Panc1 (cell line): Measurements from ENCODE around the gene SKP1. TPM values are rescaled to one million over a fixed set of nuclear protein-coding genes. Genes with fewer than 3 reads are reported as not detected.

Experiments
- ATAC-seq: fragments of 200-7000 bp; cut with Tn5 transposase; 2 replicates; pipeline ENCODE4 v1.9.1; 2020; ENCODE audit warnings: mild to moderate bottlenecking, moderate library complexity
- BruUV-seq: library from RNA; stranded (reverse); fragments of 400-500 nt; replicated peaks from 2 replicates; lab custom pipeline; 2021; lab: Mats Ljungman, UMichigan
- CTCF ChIA-PET: fragments of 300-600 bp; sonication (Branson Sonifier 250); formaldehyde crosslinking; loops from one replicate; lab custom pipeline; 2022; ENCODE audit warnings: antibody characterized with exemption; lab: Charles Lee
- POLR2A ChIA-PET: fragments of 300-600 bp; sonication (Branson Sonifier 250); formaldehyde crosslinking; loops from one replicate; lab custom pipeline; 2022; ENCODE audit warnings: antibody characterized with exemption; lab: Charles Lee
- DNase-seq: peaks from one replicate; pipeline ENCODE4 v3.0.0-alpha.2; 2010; ENCODE audit warnings: low read depth, low spot score
- H3K27ac ChIP-seq: 2 replicates; pipeline ENCODE4 v1.5.1; 2011; ENCODE audit warnings: mild to moderate bottlenecking, low read length, inconsistent platforms
- H3K27me3 ChIP-seq: fragments of 200-500 bp; sonication (Bioruptor generic); 2 replicates; pipeline ENCODE4 v1.6.0; 2014; ENCODE audit warnings: low read length, inconsistent platforms; ENCODE audit not compliant: control insufficient read depth, insufficient read depth
- H3K36me3 ChIP-seq: fragments of 200-500 bp; sonication (Bioruptor generic); 2 replicates; pipeline ENCODE4 v1.5.1; 2014; ENCODE audit warnings: inconsistent platforms, mild to moderate bottlenecking, low read length, moderate library complexity; ENCODE audit not compliant: control insufficient read depth, insufficient read depth
- H3K4me1 ChIP-seq: 2 replicates; pipeline ENCODE4 v1.5.1; 2011; ENCODE audit warnings: inconsistent platforms, mild to moderate bottlenecking, low read length, moderate library complexity; ENCODE audit not compliant: control insufficient read depth, insufficient read depth
- H3K4me3 ChIP-seq, 2 experiments: 2 replicates each; pipeline ENCODE4 v1.5.1; 2011 to 2012; ENCODE audit warnings: low read depth in 2 of 2, low read length in 2 of 2, mild to moderate bottlenecking in 2 of 2, inconsistent platforms in 1 of 2, moderate library complexity in 1 of 2
- H3K9me3 ChIP-seq: fragments of 200-500 bp; sonication (Bioruptor generic); 2 replicates; pipeline ENCODE4 v1.5.1; 2014; ENCODE audit warnings: low read depth, mild to moderate bottlenecking, inconsistent platforms, low read length, moderate library complexity; ENCODE audit not compliant: control insufficient read depth, insufficient read depth
- POLR2AphosphoS5 ChIP-seq: IDR thresholded peaks from 2 replicates; pipeline ENCODE4 v1.6.1; 2012; ENCODE audit warnings: mild to moderate bottlenecking, low read depth, low read length, moderate library complexity
- SIN3A ChIP-seq: IDR thresholded peaks from 2 replicates; pipeline ENCODE4 v1.6.1; 2012; ENCODE audit warnings: low read depth, mild to moderate bottlenecking, low read length, moderate library complexity, borderline replicate concordance; ENCODE audit not compliant: insufficient read depth
- TCF7L2 ChIP-seq: IDR thresholded peaks from 2 replicates; pipeline ENCODE4 v1.6.1; 2011; ENCODE audit warnings: mild to moderate bottlenecking, low read depth, low read length, inconsistent platforms
- in situ Hi-C: cut with HindIII; loops from 2 replicates; pipeline ENCODE4 v1.10.0; 2016; ENCODE audit warnings: low sequenced_read_pairs, low pct_unique_long_range_greater_than_20kb
- intact Hi-C: fragments of 100-400 bp; cut with micrococcal nuclease; formaldehyde crosslinking; loops from one replicate; pipeline ENCODE4 v1.10.0; 2022; ENCODE audit not compliant: unreplicated experiment
- total RNA-seq: library from RNA; stranded (reverse); gene quantifications from one replicate; pipeline ENCODE4 v1.2.1, GENCODE V29; 2021; ENCODE audit not compliant: unreplicated experiment
- TF ChIP-seq, protein P1 (sequence below), 2 experiments: IDR thresholded peaks; 2 replicates each; pipeline ENCODE4 v1.6.1; 2011 to 2012; ENCODE audit warnings: low read depth in 2 of 2, control low read depth in 1 of 2, low read length in 1 of 2, mild to moderate bottlenecking in 1 of 2, moderate library complexity in 1 of 2; ENCODE audit not compliant: insufficient read depth in 1 of 2
- TF ChIP-seq, protein P2 (sequence below): fragments of 450-650 bp; IDR thresholded peaks from 2 replicates; pipeline ENCODE4 v1.5.1; 2017; ENCODE audit warnings: mild to moderate bottlenecking

SKP1 gene
- total RNA-seq, 1 experiment from 2014 or later, result 301 TPM

DNA sequence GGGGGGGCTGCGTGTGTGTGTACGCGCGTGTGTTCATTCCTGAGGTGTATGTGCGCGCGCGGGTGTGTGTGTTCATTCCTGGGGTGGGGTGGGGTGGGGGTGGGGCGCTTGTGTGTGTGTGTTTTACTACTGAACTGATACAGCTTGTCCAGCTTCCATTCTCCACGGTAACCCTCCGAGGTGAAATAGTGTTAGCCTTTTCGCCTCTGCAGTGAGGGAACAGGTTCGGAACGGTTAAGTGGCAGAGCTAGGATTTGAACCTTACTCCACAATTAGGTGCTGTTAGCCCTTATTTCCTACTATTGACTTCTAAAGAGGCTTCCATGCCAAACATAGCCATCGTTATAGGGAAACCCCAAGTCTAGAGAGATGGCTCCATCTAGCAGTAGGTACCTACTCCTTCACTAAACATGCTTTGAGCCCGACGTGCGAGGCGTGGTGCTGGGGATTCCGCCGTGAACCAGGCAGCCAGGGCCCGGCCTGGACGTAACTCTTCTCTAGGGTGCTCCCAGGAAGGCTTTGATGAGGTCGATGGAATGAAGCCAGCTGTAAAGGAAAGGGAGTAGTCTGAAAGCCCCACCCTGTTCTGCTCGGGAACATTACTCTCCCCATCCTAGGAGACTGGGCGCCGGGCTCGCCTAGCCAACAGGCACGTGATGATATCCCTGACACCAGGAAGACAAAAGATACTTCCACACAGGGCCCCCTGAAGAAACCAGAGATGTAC lies 782 bp upstream of the SKP1 start:
- H3K27me3 ChIP-seq, result no peaks in the 10 kb centered on the region
- BruUV-seq, result TSS peak; percentile 98
- intact Hi-C loops, result no loop called here

DNA sequence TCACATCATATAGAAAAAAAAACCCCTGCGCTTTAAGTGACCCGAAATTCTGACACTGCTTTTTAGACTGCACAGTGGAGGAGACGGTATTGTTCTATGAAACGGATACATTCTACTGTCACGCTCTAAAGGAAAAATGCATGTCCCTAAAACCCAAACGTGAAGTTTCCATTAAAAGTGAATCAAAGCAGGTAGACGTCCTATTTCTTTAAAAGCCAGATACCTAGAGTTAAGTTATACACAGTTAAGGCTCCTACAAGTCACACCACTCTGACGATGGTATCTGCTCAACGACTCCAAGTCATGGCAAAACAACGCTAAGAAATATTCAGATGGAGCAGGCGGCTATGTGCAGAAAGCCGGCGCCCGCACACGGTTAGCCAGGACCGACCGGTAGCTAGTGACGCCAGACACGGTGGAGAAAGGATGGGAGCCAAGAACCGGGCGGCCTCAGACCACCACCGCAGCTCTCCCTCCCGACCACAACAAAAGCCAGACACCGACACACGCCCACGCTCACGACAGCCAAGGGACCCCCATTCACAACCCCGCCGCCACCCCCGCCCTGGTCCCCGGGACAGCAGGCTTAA lies 734 bp downstream of the SKP1 start:
- ChIA-PET CTCF (no interaction called here), POLR2A (interaction anchor here (0.8 kb wide), 1 partner anchor 47 kb away, joined by 3 read pairs; no protein-coding TSS in a partner anchor)
- peaks cover 21% of the 10 kb centered on the region for H3K36me3 ChIP-seq
- H3K27ac ChIP-seq, result peak overlapping the region; percentile 85
- no TSS peak for BruUV-seq
- H3K4me1 ChIP-seq, result peaks cover 22% of the 10 kb centered on the region
- peak; percentile 37 for ATAC-seq
- H3K27me3 ChIP-seq, result no peaks in the 10 kb centered on the region
- H3K9me3 ChIP-seq, result no peaks in the 10 kb centered on the region
- TF ChIP-seq, protein P1, sequence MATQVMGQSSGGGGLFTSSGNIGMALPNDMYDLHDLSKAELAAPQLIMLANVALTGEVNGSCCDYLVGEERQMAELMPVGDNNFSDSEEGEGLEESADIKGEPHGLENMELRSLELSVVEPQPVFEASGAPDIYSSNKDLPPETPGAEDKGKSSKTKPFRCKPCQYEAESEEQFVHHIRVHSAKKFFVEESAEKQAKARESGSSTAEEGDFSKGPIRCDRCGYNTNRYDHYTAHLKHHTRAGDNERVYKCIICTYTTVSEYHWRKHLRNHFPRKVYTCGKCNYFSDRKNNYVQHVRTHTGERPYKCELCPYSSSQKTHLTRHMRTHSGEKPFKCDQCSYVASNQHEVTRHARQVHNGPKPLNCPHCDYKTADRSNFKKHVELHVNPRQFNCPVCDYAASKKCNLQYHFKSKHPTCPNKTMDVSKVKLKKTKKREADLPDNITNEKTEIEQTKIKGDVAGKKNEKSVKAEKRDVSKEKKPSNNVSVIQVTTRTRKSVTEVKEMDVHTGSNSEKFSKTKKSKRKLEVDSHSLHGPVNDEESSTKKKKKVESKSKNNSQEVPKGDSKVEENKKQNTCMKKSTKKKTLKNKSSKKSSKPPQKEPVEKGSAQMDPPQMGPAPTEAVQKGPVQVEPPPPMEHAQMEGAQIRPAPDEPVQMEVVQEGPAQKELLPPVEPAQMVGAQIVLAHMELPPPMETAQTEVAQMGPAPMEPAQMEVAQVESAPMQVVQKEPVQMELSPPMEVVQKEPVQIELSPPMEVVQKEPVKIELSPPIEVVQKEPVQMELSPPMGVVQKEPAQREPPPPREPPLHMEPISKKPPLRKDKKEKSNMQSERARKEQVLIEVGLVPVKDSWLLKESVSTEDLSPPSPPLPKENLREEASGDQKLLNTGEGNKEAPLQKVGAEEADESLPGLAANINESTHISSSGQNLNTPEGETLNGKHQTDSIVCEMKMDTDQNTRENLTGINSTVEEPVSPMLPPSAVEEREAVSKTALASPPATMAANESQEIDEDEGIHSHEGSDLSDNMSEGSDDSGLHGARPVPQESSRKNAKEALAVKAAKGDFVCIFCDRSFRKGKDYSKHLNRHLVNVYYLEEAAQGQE (IDR thresholded peaks at IDR 0.05; ENCODE audit: insufficient read depth in 1 of 2, low read depth in 2 of 2, low read length in 1 of 2), result no peak
- TF ChIP-seq TCF7L2 (no peak), SIN3A (no peak), POLR2AphosphoS5 (no peak)
- TF ChIP-seq, protein P2, sequence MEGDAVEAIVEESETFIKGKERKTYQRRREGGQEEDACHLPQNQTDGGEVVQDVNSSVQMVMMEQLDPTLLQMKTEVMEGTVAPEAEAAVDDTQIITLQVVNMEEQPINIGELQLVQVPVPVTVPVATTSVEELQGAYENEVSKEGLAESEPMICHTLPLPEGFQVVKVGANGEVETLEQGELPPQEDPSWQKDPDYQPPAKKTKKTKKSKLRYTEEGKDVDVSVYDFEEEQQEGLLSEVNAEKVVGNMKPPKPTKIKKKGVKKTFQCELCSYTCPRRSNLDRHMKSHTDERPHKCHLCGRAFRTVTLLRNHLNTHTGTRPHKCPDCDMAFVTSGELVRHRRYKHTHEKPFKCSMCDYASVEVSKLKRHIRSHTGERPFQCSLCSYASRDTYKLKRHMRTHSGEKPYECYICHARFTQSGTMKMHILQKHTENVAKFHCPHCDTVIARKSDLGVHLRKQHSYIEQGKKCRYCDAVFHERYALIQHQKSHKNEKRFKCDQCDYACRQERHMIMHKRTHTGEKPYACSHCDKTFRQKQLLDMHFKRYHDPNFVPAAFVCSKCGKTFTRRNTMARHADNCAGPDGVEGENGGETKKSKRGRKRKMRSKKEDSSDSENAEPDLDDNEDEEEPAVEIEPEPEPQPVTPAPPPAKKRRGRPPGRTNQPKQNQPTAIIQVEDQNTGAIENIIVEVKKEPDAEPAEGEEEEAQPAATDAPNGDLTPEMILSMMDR, result no peak
- intact Hi-C loops (no loop called here), in situ Hi-C loops (no loop called here)
- DNase-seq, result no peak
- peak overlapping the region; percentile 80 to 92 for H3K4me3 ChIP-seq

More for the DNA sequence above, 782 bp upstream of the SKP1 start:
- H3K4me3 ChIP-seq, result peak overlapping the region; percentile 80 to 92
- in situ Hi-C loops, result no loop called here
- H3K27ac ChIP-seq, result peak overlapping the region; percentile 85
- CTCF ChIA-PET, result interaction anchor here (0.6 to 0.8 kb wide), 2 partner anchors 39 to 114 kb away, joined by 5 to 6 read pairs; no protein-coding TSS in a partner anchor
- DNase-seq (no peak), ATAC-seq (peak; percentile 43)
- no peaks in the 10 kb centered on the region for H3K9me3 ChIP-seq
- H3K36me3 ChIP-seq, result peaks cover 13% of the 10 kb centered on the region
- H3K4me1 ChIP-seq, result peaks cover 22% of the 10 kb centered on the region
- POLR2A ChIA-PET, result interaction anchor here (0.7 to 1.1 kb wide), 8 partner anchors 8 to 102 kb away, joined by 3 to 4 read pairs (median 3); partner anchors contain the start of gene PPP2CA
- 0 out of 2 replicates have a peak, but pooled peaks have one; percentile 20 for TF ChIP-seq TCF7L2
- TF ChIP-seq, protein P2, result no peak
